Transverse colon (tissue), 4 donors: ENCODE results near the gene OSBPL9. TPM values are rescaled to one million over a fixed set of nuclear protein-coding genes. Genes with fewer than 3 reads are reported as not detected.

Experiments
- DNase-seq: peaks from one replicate; pipeline ENCODE4 v3.0.0-alpha.2; 2019
- H3K27ac ChIP-seq, 4 donors: fragments of 200-600 bp; sonication (generic); 2 replicates each; pipeline ENCODE4 v1.5.1; 2016 to 2018; ENCODE audit warnings: inconsistent platforms in 4 of 4
- H3K27me3 ChIP-seq: fragments of 200-600 bp; sonication (generic); 2 replicates; pipeline ENCODE4 v1.5.1; 2017; ENCODE audit warnings: inconsistent platforms
- H3K36me3 ChIP-seq, 4 donors: fragments of 200-600 bp; sonication (generic); 2 replicates each; pipeline ENCODE4 v1.5.1; 2017 to 2019; ENCODE audit warnings: inconsistent platforms in 4 of 4
- H3K4me1 ChIP-seq, 4 donors: fragments of 200-600 bp; sonication (generic); 2 replicates each; pipeline ENCODE4 v1.5.1; 2017 to 2020; ENCODE audit warnings: inconsistent platforms in 4 of 4
- H3K4me3 ChIP-seq, 4 donors: fragments of 200-600 bp; sonication (generic); 1 replicate in 1 of 4; 2 replicates in 3 of 4; pipeline versions ENCODE4 v1.5.1 to v1.6.1; 2017 to 2019; ENCODE audit warnings: inconsistent platforms in 4 of 4
- H3K9me3 ChIP-seq, 2 donors: fragments of 200-600 bp; sonication (generic); 2 replicates each; pipeline ENCODE4 v1.5.1; 2017 to 2019; ENCODE audit warnings: inconsistent platforms in 2 of 2
- EP300 ChIP-seq: sonication (generic); formaldehyde crosslinking; IDR thresholded peaks from one replicate; pipeline ENCODE4 v1.6.1; 2017; ENCODE audit warnings: antibody characterized with exemption, low read depth
- POLR2A ChIP-seq: fragments of 450-650 bp; IDR thresholded peaks from one replicate; pipeline ENCODE4 v1.6.1; 2016; ENCODE audit warnings: antibody characterized with exemption, mild to moderate bottlenecking, moderate library complexity
- POLR2AphosphoS5 ChIP-seq, 3 donors: sonication (generic); formaldehyde crosslinking; IDR thresholded peaks; one replicate each; pipeline ENCODE4 v1.6.1; 2016; ENCODE audit warnings: antibody characterized with exemption in 3 of 3
- WGBS, 2 donors: methylation state at CpG; one replicate each; pipeline ENCODE4 v1.1.5; 2018; ENCODE audit warnings: low coverage in 1 of 2; 5-methylcytosine and 5-hydroxymethylcytosine counted together
- in situ Hi-C, 4 donors: fragments of 200-750 bp; cut with MboI; loops; one replicate each; pipeline versions ENCODE4 v1.15.0 to v1.15.1; 2017; ENCODE audit warnings: low sequenced_read_pairs in 3 of 4, low pct_ligation_motif_present in 1 of 4, low pct_unique_long_range_greater_than_20kb in 1 of 4
- intact Hi-C: fragments of 100-400 bp; cut with DNase I; formaldehyde crosslinking; loops from one replicate; pipeline ENCODE4 v1.15.1; 2023; ENCODE audit warnings: low total_unique reads
- total RNA-seq, 4 donors: library from RNA; depleted of rRNA; stranded (reverse); fragments of >200 nt; gene quantifications; one replicate each; pipeline ENCODE4 v1.1.0, GENCODE V29; 2016
- TF ChIP-seq, protein P1 (sequence below), 5 experiments: fragments of 200-600 bp in 3 of 5; fragments of 450-650 bp in 2 of 5; sonication (generic) in 3 of 5; IDR thresholded peaks; 1 replicate in 2 of 5; 2 replicates in 3 of 5; pipeline ENCODE4 v1.5.1; 2016 to 2017; ENCODE audit warnings: antibody characterized with exemption in 5 of 5, inconsistent platforms in 3 of 5, mild to moderate bottlenecking in 2 of 5, moderate library complexity in 1 of 5

The OSBPL9 gene
- total RNA-seq, 4 donors from 2014 or later, result 56.1 to 82.1 (median 65.4) TPM

DNA sequence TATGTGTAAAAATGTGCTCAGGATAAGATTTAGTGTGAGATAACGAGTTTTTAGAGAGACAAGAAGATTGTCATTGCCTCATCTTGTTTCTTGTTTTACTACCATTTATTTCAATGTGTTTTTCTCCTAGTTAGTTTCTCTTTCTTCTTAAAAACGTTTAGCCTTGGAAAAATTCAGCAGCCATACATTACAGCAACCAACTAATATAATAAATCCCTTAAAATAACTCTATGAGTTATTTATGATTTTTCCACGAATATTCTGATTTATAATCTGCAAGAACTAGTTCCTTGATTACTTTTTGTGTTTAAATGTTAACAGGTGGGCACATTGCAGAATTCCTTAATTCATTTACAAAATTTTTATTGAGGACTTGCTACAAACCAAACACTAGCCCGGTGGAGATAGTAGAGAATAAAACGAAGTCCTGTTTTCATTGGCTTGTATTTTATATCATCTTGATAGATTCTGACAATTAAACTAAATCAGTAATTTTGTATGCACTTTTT is 118.9 kb downstream of the OSBPL9 start:
- Histone ChIP-seq H3K4me3 (no peak overlapping the region), H3K27ac (no peak overlapping the region), H3K9me3 (no peaks in the 10 kb centered on the region), H3K27me3 (no peaks in the 10 kb centered on the region), H3K36me3 (no peaks in the 10 kb centered on the region), H3K4me1 (peaks cover 0 to 40% (median 21%) of the 10 kb centered on the region in 4 donors)
- intact Hi-C loops, result no loop called here
- no peak for TF ChIP-seq POLR2A
- no peak for TF ChIP-seq EP300
- TF ChIP-seq, protein P1, sequence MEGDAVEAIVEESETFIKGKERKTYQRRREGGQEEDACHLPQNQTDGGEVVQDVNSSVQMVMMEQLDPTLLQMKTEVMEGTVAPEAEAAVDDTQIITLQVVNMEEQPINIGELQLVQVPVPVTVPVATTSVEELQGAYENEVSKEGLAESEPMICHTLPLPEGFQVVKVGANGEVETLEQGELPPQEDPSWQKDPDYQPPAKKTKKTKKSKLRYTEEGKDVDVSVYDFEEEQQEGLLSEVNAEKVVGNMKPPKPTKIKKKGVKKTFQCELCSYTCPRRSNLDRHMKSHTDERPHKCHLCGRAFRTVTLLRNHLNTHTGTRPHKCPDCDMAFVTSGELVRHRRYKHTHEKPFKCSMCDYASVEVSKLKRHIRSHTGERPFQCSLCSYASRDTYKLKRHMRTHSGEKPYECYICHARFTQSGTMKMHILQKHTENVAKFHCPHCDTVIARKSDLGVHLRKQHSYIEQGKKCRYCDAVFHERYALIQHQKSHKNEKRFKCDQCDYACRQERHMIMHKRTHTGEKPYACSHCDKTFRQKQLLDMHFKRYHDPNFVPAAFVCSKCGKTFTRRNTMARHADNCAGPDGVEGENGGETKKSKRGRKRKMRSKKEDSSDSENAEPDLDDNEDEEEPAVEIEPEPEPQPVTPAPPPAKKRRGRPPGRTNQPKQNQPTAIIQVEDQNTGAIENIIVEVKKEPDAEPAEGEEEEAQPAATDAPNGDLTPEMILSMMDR (IDR thresholded peaks at IDR 0.05), result no peak
- no peak for TF ChIP-seq POLR2AphosphoS5 (IDR thresholded peaks at IDR 0.05)
- in situ Hi-C loops, result no loop called here
- DNase-seq, result no peak
- WGBS, 2 donors, result 51 to 52% methylated on average over 5 of the region's 5 CpGs

DNA sequence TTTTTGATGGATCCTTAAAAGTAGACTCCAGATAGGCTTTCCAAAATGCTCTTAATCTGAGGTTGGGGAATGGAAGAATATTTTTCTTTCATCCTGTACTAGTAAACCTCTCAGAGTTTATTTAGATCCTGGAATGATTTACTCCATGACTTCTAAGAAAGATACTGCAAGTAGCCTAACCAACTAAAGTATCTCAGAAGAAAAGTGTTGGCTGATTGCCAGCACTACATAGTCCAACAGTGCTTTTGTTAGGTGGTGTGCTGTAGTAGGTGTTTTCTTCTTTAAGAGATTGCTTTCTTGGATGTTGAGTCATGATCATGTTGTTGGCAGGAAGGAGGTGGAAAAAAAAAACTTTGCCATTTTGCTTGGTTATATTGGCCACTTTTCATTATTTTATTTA is 119.8 kb downstream of the OSBPL9 start:
- Histone ChIP-seq H3K9me3 (no peaks in the 10 kb centered on the region), H3K4me1 (peaks cover 0 to 40% (median 19%) of the 10 kb centered on the region in 4 donors), H3K36me3 (no peaks in the 10 kb centered on the region), H3K4me3 (no peak overlapping the region), H3K27ac (no peak overlapping the region), H3K27me3 (no peaks in the 10 kb centered on the region)
- in situ Hi-C loops (no loop called here), intact Hi-C loops (no loop called here)
- TF ChIP-seq POLR2A (no peak), EP300 (no peak), POLR2AphosphoS5 (IDR thresholded peaks at IDR 0.05) (no peak)
- TF ChIP-seq, protein P1 (IDR thresholded peaks at IDR 0.05), result no peak
- no peak for DNase-seq

DNA sequence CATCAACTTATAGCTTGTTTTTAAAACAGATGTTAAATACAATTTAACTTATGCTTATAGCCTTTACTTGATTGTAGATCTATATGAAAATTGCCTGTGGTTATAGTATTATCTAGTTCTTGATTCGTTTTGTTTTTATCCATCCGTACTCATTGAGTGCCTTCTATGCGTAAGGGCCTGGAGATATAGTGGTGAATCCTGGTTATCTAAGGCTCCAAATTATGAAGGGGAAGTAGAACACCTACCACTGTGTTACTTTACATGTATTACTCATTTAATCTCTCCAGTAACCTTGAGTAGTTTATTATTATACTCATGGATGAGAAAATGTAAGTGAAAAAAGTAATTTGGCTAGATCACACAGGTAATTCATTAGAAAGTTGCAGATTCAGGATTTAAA is 121.8 kb downstream of the OSBPL9 start:
- H3K27me3 ChIP-seq, result no peaks in the 10 kb centered on the region
- no peaks in the 10 kb centered on the region for H3K36me3 ChIP-seq
- DNase-seq, result no peak
- H3K4me1 ChIP-seq, result peaks cover 0 to 33% (median 19%) of the 10 kb centered on the region in 4 donors
- in situ Hi-C loops (no loop called here), intact Hi-C loops (no loop called here)
- no peak overlapping the region for H3K27ac ChIP-seq
- WGBS, 2 donors, result 91 to 97% methylated on average over 3 of the region's 3 CpGs
- TF ChIP-seq POLR2A (no peak), EP300 (no peak), POLR2AphosphoS5 (IDR thresholded peaks at IDR 0.05) (no peak)
- TF ChIP-seq, protein P1 (IDR thresholded peaks at IDR 0.05), result no peak
- H3K4me3 ChIP-seq, result no peak overlapping the region
- H3K9me3 ChIP-seq, result no peaks in the 10 kb centered on the region

DNA sequence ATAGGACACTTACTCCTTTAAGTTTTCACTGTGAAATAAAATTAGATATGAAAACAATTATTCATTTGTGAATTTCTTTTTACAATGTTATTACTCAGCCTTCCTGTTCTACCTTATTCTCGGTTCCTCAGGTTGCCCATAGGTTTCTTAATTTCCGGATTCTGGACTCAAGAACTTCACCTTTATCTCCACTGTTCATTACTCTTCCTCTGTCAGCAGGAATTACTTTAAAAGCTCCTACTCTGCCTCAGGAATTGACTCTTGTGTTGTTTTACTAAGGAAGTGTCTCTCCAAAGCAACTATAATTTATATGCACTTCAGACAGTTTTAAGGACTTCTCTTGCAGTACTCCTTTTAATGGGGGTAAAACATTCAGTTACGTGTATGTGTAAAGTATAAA is 123.8 kb downstream of the OSBPL9 start:
- intact Hi-C loops (no loop called here), in situ Hi-C loops (no loop called here)
- Histone ChIP-seq H3K27me3 (no peaks in the 10 kb centered on the region), H3K27ac (no peak overlapping the region), H3K4me3 (no peak overlapping the region), H3K9me3 (no peaks in the 10 kb centered on the region), H3K4me1 (peaks cover 0 to 17% (median 13%) of the 10 kb centered on the region in 4 donors), H3K36me3 (no peaks in the 10 kb centered on the region)
- 56 to 81% methylated on average over 3 of the region's 3 CpGs for WGBS, 2 donors
- TF ChIP-seq, protein P1 (IDR thresholded peaks at IDR 0.05), result no peak
- TF ChIP-seq POLR2AphosphoS5 (IDR thresholded peaks at IDR 0.05), result no peak
- no peak for TF ChIP-seq EP300
- TF ChIP-seq POLR2A, result no peak
- DNase-seq, result no peak
